Mammary epithelial cell (primary cell): ENCODE measurements around the gene UVSSA.

ENCODE experiments used
- CTCF ChIP-seq, 2 donors: IDR thresholded peaks in 1 of 2; conservative IDR thresholded peaks in 1 of 2; 2 replicates each; pipeline ENCODE4 v1.5.1; 2011 to 2012; ENCODE audit warnings: inconsistent platforms in 2 of 2, low read length in 2 of 2, mild to moderate bottlenecking in 2 of 2, control low read depth in 1 of 2, low read depth in 1 of 2; ENCODE audit not compliant: insufficient read depth in 1 of 2; ENCODE audit errors: extremely low read depth in 1 of 2
- EZH2 ChIP-seq: IDR thresholded peaks from 2 replicates; pipeline ENCODE4 v1.6.1; 2012; ENCODE audit warnings: low read length, inconsistent platforms, borderline replicate concordance

- TF ChIP-seq CTCF (conservative IDR thresholded peaks at IDR 0.05 in 1 of 2, IDR thresholded peaks at IDR 0.05 in 1 of 2; ENCODE audit: extremely low read depth in 1 of 2, insufficient read depth in 1 of 2, low read depth in 1 of 2, low read length in 2 of 2) (no peak), EZH2 (no peak)
Observed at GRCh38 chr4:1333256-1333655, 13.8 kb upstream of the UVSSA start.
